ENCODE measurements around the gene ANKS4B.
"Not testable (repeated sequence)": the region's sequence is repeated elsewhere in the genome, so short reads cannot be mapped to it uniquely, and the experiment has no call there.

ANKS4B gene, protein sequence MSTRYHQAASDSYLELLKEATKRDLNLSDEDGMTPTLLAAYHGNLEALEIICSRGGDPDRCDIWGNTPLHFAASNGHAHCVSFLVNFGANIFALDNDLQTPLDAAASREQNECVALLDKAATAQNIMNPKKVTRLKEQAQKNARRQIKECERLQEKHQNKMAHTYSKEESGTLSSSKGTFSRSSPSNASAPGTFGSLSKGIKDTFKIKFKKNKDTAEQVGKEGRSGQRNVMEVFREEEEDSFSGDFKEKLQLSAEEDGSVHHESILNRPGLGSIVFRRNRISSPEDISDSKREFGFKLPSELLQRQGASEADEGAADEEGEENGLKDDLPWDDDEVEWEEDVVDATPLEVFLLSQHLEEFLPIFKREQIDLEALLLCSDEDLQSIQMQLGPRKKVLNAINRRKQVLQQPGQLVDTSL

DNA sequence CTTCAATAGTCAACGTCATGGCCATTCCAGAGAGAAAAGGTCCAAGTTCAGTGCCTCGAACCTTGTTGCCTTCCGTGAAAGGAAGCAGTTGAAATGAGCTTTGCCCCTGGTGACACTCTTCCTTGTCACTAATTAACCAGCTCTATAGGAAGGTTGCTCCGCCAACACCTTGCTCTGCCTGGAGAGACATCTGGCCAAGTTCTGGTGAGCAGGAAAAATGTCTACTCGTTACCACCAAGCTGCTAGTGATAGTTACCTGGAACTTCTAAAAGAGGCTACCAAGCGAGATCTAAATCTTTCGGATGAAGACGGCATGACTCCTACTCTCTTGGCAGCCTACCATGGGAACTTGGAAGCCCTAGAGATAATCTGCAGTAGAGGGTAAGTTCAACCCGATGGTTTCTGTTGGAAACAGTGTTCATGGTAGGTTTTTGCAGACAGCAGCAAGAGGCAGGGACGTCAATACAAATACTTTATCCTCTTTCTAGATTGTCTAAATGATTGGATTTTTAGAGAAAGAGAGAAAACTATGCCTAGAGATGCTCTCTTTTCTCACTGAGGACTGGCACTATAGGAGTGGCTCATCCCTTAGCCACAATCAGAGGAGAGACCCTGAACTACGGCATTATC is at the start of gene ANKS4B:
Gene ANKS4B (plus strand): TSS at position 179 of the 630 bp plus-strand sequence. CDS start 39 bp downstream, at position 218.
- in situ Hi-C loops (cut with MboI; ENCODE audit: low sequenced_read_pairs): no loop called here

DNA sequence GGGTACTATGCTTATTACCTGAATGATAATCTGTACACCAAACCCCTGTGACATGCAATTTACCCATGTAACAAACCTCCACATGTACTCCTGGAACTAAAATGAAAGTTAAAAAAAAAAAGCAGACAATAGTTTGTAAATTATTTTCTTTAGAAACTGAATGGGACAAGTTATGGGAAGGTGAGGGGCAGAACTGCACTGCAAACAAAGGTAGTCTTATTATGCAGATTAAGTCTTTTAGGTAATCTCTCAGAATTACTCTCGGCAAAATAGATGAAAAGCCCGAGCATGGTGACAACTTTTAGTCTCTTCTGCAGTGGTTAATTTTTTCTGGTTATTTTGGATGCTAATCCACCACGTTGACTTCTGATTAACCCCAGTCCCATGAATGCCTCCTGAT is 49.5 kb upstream of the ANKS4B start:
- in situ Hi-C loops (cut with MboI; ENCODE audit: low sequenced_read_pairs): no loop called here

DNA sequence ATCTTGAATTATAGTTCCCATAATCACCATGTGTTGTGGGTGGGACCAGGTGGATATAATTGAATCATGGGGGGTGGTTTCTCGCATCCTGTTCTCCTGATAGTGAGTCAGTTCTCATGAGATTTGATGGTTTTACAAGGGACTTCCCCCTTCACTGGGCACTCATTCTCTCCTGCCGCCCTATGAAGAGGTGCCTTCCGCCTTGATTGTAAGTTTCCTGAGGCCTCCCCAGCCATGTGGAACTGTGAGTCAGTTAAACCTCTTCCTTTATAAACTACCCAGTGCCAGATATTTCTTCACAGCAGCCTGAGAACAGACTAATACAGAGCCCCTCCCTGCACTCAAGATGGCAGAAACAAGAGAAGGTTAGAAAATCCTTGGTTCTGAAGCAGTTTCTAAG is 48.7 kb upstream of the ANKS4B start:
- in situ Hi-C loops (cut with MboI; ENCODE audit: low sequenced_read_pairs): no loop called here

DNA sequence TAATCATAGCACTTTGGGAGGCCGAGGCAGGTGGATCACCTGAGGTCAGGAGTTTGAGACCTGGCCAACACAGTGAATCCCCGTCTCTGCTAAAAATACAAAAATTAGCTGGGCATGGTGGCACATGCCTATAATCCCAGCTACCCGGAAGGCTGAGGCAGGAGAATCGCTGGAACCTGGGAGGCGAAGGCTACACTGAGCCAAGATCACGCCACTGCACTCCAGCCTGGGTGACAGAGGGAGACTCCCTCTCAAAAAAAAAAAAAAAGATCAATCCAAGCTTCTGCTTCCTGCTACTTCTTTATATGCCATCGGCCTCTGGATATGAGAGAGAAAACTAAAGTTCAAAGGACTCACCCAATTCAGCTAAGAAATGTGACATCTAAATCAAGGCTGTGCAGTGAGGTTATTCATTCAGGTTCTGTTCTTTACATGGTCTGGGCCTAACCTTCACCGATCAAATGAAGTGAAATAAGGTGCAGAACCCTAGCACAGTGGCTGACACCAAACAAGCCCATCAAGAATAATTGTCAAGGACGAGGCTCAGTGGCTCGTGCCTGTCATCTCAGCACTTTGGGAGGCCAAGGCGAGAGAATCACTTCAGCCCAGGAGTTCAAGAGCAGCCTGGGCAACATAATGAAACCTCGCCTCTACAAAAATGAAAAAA is 47.7 kb upstream of the ANKS4B start:
- in situ Hi-C loops (cut with MboI; ENCODE audit: low sequenced_read_pairs): no loop called here

DNA sequence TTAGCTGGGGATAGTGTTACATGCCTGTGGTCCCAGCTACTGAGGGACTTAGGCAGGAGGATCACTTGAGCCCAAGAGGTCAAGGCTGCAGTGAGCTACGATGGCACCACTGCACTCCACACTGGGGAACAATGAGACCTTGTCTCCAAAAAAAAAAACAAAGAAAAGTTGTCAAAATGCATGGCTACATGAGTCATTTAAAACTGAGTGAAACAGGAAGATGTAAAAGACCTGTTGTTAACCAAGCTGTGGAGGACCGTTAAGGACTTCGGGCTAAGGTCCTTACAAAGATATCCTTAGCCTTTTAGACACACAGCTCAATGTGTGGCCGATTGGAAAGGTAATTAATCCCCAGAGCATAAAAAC is 47.2 kb upstream of the ANKS4B start:
- in situ Hi-C loops (cut with MboI; ENCODE audit: low sequenced_read_pairs): no loop called here

DNA sequence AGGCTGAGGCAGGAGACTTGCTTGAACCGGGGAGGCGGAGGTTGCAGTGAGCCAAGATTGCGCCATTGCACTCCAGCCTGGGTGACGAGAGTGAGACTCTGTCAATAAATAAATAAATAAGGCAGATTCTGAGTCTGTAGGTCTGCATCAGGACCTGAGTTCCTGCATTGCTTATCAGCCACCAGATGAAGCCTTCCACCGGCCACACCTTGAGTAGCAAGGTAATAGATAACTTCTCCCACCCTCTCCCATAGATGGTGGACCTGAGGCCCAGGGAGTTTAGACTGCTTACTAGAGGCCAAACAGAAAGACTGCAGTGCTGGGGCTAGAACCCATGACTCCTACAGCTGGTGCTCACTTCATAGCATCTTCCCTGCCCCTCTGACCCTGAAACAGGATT is 44.2 kb upstream of the ANKS4B start:
- in situ Hi-C loops (cut with MboI; ENCODE audit: low sequenced_read_pairs): no loop called here

DNA sequence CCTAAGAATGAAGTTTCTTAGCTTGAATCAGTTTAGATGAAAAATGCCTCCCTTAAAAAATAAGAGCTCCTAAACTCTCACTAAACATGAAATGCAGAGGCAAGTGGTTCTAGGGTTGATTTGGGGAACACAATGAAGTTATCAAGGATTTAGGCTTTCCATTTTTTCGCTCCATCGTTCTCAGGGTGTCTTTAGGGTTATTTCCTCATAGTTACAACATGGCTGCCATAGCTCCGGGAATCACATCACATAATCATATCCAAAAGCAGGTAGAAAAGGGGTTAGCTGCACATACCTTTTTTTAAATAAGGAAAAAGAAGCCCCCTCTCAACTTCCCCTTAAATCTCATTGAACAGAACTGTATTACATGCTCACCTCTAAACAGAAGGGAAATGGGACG is 43.5 kb upstream of the ANKS4B start:
- in situ Hi-C loops (cut with MboI; ENCODE audit: low sequenced_read_pairs): no loop called here

DNA sequence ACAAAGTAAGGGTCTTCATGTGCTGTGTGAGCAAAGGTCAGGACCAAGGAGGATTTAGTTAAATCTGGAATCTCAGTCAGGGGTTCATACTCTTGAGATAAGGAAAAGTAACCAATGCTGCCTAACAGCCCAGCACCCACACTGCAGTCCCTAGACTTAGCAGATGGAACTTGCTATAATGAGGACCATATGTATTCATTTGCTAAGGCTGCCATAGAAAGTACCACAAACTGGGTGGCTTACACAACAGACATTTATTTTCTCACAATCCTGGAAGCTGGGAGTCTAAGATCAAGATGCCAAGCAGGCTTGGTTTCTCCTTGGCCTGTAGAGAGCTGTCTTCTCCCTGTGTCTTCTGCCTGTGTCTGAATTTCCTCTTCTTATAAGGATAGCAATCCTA is 42.9 kb upstream of the ANKS4B start:
- in situ Hi-C loops (cut with MboI; ENCODE audit: low sequenced_read_pairs): no loop called here

DNA sequence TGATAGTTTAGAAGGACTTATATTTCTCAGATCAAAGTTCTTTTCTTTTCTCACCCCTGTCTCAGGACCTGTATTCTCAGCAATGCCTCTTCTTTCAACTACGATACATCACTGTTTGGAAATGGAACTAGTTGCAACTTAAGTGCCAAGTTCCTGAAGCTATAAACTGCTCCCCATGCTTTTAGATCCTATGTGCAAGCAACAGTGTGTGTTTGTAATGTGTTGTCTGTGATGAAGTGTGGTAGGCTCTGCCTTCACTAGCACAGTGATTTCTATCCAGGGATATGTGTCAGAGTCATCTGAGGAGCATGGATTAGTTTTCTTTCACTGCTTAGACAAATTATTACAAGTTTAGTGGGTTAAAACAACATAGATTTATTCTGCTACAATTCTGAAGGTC is 40.5 kb upstream of the ANKS4B start:
- in situ Hi-C loops (cut with MboI; ENCODE audit: low sequenced_read_pairs): no loop called here

DNA sequence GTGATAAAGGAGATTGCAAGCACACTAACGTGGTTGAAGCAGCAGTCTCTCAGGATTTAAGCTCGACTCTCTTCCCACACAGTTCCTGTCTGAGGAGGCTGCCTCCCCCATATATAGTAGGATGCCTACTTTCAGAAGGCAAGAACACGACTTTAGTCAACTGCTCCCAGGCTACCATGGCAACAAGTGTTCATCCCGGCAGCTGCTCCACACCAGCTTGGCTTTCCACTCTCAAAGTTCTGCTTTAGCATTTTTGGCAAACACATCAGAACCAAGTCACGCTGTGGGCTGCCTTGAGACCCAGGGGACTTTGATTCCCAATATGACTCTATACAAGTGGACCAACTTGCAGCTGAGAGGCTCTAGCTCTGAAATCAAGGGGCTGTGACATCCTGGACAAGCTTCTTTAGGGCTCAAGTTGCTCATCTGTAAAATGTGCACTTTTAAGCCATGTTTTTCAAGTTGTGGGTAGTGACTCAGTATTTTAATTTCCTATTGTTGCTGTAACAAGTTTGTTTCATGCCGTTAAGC is 38.7 kb upstream of the ANKS4B start:
- in situ Hi-C loops (cut with MboI; ENCODE audit: low sequenced_read_pairs): no loop called here

DNA sequence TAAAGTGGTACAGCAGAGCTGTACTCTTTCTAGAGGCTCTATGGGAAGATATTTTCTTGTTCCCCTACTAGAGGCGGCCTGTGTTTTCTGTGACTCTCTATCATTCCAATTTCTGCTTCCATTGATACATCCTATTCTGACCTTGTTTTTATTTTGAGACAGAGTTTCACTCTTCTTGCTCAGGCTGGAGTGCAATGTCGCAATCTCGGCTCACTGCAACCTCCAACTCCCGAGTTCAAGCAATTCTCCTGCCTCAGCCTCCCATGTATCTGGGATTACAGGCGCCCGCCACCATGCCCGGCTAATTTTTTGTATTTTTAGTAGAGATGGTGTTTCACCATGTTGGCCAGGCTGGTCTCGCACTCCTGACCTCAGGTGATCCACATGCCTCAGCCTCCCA is 38.2 kb upstream of the ANKS4B start:
- in situ Hi-C loops (cut with MboI; ENCODE audit: low sequenced_read_pairs): not testable (repeated sequence)

DNA sequence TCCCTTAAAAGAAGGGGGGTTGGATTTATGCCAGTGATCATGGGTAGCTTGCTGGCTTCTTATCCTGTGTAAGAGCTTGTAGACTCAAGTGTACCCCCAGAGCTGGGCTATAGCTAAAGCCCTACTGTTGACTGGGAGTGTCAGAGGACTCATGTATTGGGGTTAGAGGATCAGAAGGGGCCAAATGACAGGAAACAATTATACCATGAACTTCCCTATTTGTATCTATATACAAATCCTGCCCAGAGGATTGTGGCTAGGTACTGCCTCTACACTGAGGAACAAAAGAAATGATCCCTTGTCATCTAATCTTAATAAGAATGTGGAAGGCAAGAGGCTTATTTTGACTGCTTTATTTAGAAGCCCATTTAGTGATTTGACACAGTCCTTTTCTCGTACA is 36.4 kb upstream of the ANKS4B start:
- in situ Hi-C loops (cut with MboI; ENCODE audit: low sequenced_read_pairs): no loop called here

DNA sequence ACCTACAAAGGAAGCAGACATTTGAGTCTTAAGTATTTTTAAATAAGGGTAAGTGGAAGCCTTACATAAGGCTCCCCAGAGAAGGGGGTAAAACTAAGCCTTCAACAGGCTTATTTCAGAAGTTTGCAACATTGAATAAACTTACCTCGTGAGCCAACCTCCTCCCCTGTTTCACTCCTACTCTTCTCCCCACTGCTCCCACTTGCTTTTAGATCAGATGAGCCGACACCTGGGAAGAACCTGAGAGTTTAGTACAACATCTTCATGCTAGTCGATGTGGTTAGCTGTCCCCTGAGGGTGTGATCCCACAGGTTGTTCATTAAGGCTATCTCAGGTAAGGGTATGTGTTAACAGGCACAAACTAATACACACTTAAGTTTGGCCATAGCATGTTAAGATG is 35.9 kb upstream of the ANKS4B start:
- in situ Hi-C loops (cut with MboI; ENCODE audit: low sequenced_read_pairs): no loop called here

DNA sequence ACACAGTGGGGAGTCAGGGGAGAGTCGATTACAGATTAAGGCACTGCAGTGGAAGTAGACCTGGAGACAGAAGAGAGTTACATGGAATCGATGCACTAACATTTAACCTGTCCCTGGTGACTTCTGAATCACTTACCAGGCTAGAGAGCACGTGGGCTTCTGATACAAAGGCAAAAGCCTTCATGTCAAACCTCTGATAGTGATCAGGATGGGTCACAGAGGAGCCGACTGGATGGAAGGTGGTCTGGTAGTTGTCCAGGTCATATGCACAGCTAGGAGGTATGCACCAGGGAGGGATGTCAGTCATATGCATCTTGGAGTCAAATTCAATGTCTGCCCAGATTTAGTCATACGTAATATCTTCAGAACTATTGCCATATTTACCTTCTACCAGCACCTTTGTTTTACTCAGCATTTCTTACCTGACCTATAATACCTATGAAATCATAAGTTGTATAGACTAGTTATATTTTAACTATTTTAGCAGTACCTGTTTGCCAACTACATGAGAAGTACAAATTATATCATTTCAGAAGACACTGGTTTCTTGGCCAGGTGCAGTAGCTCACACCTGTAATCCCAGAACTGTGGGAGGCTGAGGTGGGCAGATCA is 33.8 kb upstream of the ANKS4B start:
- in situ Hi-C loops (cut with MboI; ENCODE audit: low sequenced_read_pairs): no loop called here

DNA sequence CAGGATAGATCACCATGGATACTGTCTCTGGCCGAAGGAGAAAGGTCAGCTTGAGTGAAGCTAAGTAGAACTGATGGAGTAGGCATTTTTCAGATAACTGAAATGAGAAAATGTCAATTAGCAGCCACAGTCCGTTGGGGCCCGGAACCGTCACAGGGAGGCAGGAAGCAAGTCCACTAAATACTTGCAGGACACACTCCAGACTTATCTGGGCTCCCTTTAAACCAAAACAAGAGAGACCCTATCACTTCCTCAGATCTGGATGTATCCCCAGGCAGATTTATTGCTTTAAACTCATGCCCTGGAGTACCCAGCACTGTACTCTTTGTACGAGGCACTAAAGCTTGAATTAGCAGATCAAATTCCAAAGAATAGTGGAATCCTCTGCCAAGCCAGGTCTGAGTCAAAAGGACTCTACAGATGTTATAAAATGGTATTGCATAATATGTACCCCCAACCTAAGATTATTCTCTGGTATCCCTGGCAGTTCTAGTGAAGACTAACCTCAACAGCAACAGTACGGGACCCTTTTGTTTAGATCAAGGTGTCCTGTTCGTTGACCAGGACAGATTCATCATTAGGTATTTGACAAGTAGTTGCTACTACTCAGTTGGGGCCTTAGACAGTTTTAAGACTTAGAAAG is 30.2 kb upstream of the ANKS4B start:
- in situ Hi-C loops (cut with MboI; ENCODE audit: low sequenced_read_pairs): no loop called here

DNA sequence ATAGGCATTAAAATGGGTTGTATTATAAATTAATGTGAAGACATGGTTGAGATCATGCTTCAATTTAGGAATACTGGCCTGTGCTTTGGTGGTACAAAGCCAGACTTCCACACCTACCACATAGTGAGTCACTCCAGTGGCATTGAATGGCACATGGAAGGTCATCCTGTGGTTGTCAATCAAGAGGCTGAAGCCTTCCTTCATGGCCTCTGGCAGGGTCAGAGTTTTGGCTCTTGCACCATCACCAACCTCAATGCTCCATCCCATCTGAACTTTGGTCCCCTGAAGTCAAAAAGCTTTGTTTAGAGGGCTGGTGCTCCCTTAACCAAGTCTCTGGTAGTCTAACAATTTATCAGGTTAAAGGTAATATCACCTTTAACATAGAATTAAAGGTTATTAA is 28.2 kb upstream of the ANKS4B start:
- in situ Hi-C loops (cut with MboI; ENCODE audit: low sequenced_read_pairs): no loop called here

DNA sequence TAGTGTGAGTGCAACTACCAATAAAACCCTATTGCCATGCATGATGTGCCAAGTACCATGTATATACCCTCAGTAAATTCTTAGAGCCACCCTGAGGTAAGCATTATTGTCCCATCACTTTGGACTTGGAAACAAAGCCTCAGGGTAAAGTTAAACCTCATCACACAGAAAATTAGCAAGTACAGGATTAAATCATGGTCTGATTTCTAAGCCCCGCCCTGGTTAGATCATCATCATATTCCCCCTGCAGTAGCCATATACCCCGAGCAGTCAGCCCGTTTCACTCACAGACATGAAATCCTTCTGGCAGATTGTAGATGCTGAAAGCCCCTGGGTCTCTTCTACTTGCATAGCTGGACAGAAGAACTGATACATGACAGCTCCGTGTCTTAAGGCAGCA is 26.9 kb upstream of the ANKS4B start:
- in situ Hi-C loops (cut with MboI; ENCODE audit: low sequenced_read_pairs): no loop called here

DNA sequence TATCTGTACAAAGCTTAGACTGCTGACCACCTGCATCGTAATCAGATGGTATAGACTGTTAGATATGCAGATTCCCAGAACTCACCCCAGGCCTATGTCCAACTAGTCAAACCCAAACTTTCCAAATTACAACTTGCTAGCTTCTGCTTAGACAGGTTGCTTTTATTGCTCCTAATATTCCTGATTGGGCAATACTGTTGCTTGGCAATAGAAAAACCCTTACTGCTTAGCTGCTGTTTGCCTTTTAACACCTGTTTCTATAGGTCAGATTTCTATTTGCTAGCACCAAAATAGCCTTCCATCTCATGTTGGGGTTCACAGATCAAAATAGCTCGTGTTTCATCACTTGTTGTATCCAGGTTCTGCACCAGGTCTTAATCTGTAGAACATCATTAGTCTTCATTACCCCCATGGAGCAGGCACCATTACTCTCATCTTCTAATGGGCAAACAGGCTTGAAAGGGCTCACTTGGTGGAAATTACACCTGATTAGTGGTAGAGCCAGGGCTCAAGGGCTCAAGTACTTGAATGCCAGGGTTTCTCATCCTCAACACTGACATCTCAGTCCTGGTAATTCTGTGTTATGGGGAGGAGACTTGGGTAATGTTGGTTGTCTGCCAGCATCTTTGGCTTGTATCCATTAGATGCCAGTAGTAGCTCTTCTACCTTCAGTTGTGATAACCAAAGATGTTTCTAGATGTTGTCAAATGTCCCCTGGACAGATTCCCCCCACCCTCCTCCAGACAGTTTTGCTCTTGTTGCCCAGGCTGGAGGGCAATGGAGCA is 24.9 kb upstream of the ANKS4B start:
- in situ Hi-C loops (cut with MboI; ENCODE audit: low sequenced_read_pairs): no loop called here

DNA sequence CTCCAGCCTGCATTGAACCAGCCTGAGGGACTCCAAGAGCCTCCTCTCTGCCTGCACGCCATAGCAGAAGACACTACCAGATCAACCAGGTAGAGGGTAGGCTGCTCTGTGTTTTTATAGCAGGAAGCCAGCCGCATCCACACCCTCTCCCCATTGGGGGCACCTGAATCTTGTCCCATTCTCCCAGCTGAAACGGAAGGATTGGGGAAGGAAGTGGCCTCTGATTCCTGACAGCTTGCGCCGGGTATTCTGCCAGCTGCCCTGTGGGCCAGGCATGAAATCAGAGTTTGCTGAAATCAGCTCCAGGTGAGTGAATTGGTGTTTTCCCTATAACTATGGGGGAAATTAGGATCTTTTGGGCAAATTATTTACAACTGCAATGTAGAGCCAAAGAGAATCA is 22.0 kb upstream of the ANKS4B start, which contains the start of gene ZP2:
Gene ZP2 (minus strand): TSS at position 89 of the 400 bp plus-strand sequence. CDS start 27 bp downstream, at position 62.
- in situ Hi-C loops (cut with MboI; ENCODE audit: low sequenced_read_pairs): no loop called here

DNA sequence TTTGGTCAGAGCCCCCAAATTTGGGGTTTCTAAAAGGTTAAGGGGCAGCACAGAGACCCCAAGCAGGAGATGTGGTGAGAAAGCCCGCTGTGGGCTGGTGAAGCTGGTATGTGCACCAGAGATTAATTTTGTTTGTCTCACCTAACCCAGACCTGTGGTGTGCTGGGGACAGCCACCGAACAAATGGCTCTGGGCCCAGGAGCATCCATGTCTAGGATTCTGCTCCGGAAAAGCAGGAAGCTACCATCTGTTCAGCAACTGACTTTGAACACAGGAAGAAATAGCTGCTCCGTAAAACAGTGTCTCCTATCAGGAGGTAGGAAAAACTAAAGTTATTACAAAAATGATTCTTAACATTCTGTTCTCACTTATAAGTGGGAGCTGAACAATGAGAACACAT is 19.4 kb upstream of the ANKS4B start:
- in situ Hi-C loops (cut with MboI; ENCODE audit: low sequenced_read_pairs): no loop called here
